Measurements from ENCODE around the gene GALNT2. TPM values are rescaled to one million over a fixed set of nuclear protein-coding genes. Genes with fewer than 3 reads are reported as not detected.

Gene GALNT2
- total and polyA plus RNA-seq, 10 of the 15 experiments (the other 5 are each of a cell fraction or from before 2014, with no cell fraction given), result 0.52 to 27.7 (median 16.3) TPM

DNA sequence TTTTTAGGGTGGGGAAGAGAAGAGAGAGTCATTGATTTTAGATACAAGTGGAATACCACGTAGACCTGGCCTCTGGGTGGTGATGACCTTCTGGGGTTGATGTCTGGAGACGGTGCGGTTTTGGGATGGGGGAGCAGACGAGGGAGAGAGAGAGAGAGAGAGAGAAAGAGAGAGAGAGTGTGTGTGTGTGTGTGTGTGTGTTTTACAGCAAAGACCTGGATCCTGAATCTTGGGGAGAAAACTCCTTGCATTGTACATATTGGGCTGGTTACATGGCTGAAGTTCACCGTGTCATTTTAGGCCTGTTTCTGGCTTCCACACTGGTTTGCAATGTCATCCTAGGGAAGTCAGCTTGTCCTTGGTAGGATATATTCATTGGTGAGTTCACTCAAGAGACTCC is 89.0 kb downstream of the GALNT2 start:
- Histone ChIP-seq H3K27me3 (replicated peaks in 1 of 2; ENCODE audit: control insufficient read depth in 2 of 2, insufficient read depth in 2 of 2, low read length in 1 of 2) (no peaks in the 10 kb centered on the region), H4K20me1 (ENCODE audit: control insufficient read depth, insufficient read depth) (no peaks in the 10 kb centered on the region), H2AFZ (ENCODE audit: control insufficient read depth, low read depth, low read length) (no peak overlapping the region), H3K36me3 (ENCODE audit: control insufficient read depth in 2 of 2, insufficient read depth in 2 of 2, low read length in 1 of 2) (0 out of 4 replicates have a peak, but pooled peaks cover 0 to 2% of the 10 kb centered on the region in 2 experiments), H3K4me2 (ENCODE audit: control insufficient read depth, insufficient read depth) (no peak overlapping the region), H3K9ac (ENCODE audit: control insufficient read depth, insufficient read depth, low read length) (no peak overlapping the region), H3K4me3 (no peak overlapping the region), H3K4me1 (ENCODE audit: control insufficient read depth, insufficient read depth, low read length) (peaks cover under 1% of the 10 kb centered on the region; the same call in 1 of the 2 replicates), H3K79me2 (ENCODE audit: control insufficient read depth, insufficient read depth, low read length) (peaks cover 2% of the 10 kb centered on the region), H3K27ac (ENCODE audit: control insufficient read depth, insufficient read depth) (no peak overlapping the region), H3K9me3 (replicated peaks; ENCODE audit: control insufficient read depth, insufficient read depth, low read length) (no peaks in the 10 kb centered on the region)
- FAIRE-seq (no peak), ATAC-seq (no peak), DNase-seq (ENCODE audit: low read depth, low spot score) (no peak)
- TF ChIP-seq RFX5 (IDR thresholded peaks at IDR 0.05; ENCODE audit: low read depth, low read length) (no peak), ZZZ3 (IDR thresholded peaks at IDR 0.05; ENCODE audit: control insufficient read depth, insufficient read length, low read depth) (no peak), BHLHE40 (IDR thresholded peaks at IDR 0.05; ENCODE audit: borderline replicate concordance in 1 of 2, low read depth in 2 of 2, low read length in 1 of 2) (no peak), BRCA1 (IDR thresholded peaks at IDR 0.05; ENCODE audit: low read depth, low read length) (no peak), SMAD1 (IDR thresholded peaks at IDR 0.05; ENCODE audit: low read depth, partially characterized antibody) (no peak), TBL1XR1 (IDR thresholded peaks at IDR 0.05; ENCODE audit: low read depth, low read length) (no peak), MTA3 (IDR thresholded peaks at IDR 0.05; ENCODE audit: borderline replicate concordance, low read length) (no peak)
- TF ChIP-seq, protein P1, sequence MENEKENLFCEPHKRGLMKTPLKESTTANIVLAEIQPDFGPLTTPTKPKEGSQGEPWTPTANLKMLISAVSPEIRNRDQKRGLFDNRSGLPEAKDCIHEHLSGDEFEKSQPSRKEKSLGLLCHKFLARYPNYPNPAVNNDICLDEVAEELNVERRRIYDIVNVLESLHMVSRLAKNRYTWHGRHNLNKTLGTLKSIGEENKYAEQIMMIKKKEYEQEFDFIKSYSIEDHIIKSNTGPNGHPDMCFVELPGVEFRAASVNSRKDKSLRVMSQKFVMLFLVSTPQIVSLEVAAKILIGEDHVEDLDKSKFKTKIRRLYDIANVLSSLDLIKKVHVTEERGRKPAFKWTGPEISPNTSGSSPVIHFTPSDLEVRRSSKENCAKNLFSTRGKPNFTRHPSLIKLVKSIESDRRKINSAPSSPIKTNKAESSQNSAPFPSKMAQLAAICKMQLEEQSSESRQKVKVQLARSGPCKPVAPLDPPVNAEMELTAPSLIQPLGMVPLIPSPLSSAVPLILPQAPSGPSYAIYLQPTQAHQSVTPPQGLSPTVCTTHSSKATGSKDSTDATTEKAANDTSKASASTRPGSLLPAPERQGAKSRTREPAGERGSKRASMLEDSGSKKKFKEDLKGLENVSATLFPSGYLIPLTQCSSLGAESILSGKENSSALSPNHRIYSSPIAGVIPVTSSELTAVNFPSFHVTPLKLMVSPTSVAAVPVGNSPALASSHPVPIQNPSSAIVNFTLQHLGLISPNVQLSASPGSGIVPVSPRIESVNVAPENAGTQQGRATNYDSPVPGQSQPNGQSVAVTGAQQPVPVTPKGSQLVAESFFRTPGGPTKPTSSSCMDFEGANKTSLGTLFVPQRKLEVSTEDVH (IDR thresholded peaks at IDR 0.05; ENCODE audit: low read depth, partially characterized antibody), result no peak
- RAD21 ChIA-PET (ENCODE audit: unreplicated experiment), result interaction anchor here (1.1 kb wide), 1 partner anchor 13 kb away, joined by 3 read pairs; no protein-coding TSS in a partner anchor
- SMC1A ChIA-PET (ENCODE audit: uncharacterized antibody, unreplicated experiment), result interaction anchor here (1.9 kb wide), 1 partner anchor 10 kb away, joined by 7 read pairs; no protein-coding TSS in a partner anchor
- 61% methylated on average over 4 of the region's 5 CpGs for WGBS (ENCODE audit: insufficient coverage, insufficient replicate concordance, low lambda C conversion rate, missing lambda C conversion rate)
- POLR2A ChIA-PET, result no interaction called here
- CTCF ChIA-PET, result no interaction called here
- intact Hi-C loops (cut with micrococcal nuclease; ENCODE audit: unreplicated experiment), result no loop called here
- in situ Hi-C loops (cut with MboI), result no loop called here
- no TSS peak for BruUV-seq (replicated peaks)
